ENCODE results near the gene CCDC195. TPM values are rescaled to one million over a fixed set of nuclear protein-coding genes. Genes with fewer than 3 reads are reported as not detected.

Gene CCDC195
- total RNA-seq, 1 donor from 2014 or later = not detected

DNA sequence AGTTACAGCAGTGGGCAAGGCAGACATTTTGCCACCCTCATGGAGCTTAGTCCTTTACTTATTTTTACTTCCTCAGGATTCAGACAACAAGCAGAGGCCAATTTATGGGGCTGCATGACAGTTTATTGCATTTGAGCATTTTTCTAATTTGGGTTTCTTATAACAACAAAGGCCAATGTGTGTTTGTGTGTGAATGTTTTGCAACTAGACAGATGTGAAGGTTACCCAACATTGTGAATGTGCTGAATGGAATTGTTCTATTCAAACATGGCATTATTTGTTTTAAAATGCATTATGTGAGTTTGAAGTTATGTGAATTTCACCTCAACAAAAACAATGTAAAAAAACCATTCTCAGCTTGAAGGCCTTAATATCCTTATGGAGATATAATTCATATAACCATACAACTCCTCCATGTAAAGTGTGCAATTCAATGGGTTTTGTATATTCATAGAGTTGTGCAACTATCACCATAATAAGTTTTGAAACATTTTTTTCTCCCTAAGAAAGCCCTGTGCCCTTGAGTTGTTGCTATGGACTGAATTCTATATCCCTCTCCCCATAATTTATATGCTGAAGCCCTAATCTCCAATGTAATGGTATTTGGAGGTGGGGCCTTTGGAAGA, 57.3 kb downstream of the CCDC195 start:
- no peak for DNase-seq (ENCODE audit: low spot score, unreplicated experiment)
- Mint-ChIP-seq H3K36me3 (ENCODE audit: insufficient read depth) (no peaks in the 10 kb centered on the region), H3K27ac (no peak overlapping the region), H3K4me3 (ENCODE audit: low read depth) (no peak overlapping the region), H3K9me3 (ENCODE audit: low read depth) (peaks cover 16% of the 10 kb centered on the region), H3K27me3 (no peaks in the 10 kb centered on the region), H3K4me1 (ENCODE audit: low read depth) (no peaks in the 10 kb centered on the region)
- TF ChIP-seq, protein P1, sequence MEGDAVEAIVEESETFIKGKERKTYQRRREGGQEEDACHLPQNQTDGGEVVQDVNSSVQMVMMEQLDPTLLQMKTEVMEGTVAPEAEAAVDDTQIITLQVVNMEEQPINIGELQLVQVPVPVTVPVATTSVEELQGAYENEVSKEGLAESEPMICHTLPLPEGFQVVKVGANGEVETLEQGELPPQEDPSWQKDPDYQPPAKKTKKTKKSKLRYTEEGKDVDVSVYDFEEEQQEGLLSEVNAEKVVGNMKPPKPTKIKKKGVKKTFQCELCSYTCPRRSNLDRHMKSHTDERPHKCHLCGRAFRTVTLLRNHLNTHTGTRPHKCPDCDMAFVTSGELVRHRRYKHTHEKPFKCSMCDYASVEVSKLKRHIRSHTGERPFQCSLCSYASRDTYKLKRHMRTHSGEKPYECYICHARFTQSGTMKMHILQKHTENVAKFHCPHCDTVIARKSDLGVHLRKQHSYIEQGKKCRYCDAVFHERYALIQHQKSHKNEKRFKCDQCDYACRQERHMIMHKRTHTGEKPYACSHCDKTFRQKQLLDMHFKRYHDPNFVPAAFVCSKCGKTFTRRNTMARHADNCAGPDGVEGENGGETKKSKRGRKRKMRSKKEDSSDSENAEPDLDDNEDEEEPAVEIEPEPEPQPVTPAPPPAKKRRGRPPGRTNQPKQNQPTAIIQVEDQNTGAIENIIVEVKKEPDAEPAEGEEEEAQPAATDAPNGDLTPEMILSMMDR (IDR thresholded peaks at IDR 0.05; ENCODE audit: unreplicated experiment) = no peak

DNA sequence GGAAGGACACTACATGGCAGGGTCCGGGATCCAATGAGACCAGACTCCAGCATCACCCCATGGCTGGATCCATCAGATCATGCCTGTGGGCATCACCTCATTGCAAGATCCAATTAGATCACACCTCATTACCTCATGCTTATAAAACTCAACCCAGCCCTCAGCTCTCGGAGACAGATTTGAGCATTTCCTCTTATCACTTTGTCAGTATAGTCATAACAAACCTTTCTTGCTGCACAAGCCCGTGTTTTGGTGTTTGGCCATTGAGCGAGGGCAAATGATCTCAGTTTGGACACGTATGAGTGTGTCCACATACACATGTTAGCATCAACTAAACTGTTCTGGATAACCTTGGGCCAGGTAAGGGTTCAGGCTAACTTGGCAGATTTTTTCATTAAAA, 58.8 kb downstream of the CCDC195 start:
- TF ChIP-seq, protein P1 (IDR thresholded peaks at IDR 0.05; ENCODE audit: unreplicated experiment) = no peak
- H3K4me3 Mint-ChIP-seq (ENCODE audit: low read depth) = no peak overlapping the region
- no peak overlapping the region for H3K27ac Mint-ChIP-seq
- DNase-seq (ENCODE audit: low spot score, unreplicated experiment) = no peak
- no peaks in the 10 kb centered on the region for H3K27me3 Mint-ChIP-seq
- H3K36me3 Mint-ChIP-seq (ENCODE audit: insufficient read depth) = no peaks in the 10 kb centered on the region
- H3K4me1 Mint-ChIP-seq (ENCODE audit: low read depth) = no peaks in the 10 kb centered on the region
- peaks cover 9% of the 10 kb centered on the region for H3K9me3 Mint-ChIP-seq (ENCODE audit: low read depth)

DNA sequence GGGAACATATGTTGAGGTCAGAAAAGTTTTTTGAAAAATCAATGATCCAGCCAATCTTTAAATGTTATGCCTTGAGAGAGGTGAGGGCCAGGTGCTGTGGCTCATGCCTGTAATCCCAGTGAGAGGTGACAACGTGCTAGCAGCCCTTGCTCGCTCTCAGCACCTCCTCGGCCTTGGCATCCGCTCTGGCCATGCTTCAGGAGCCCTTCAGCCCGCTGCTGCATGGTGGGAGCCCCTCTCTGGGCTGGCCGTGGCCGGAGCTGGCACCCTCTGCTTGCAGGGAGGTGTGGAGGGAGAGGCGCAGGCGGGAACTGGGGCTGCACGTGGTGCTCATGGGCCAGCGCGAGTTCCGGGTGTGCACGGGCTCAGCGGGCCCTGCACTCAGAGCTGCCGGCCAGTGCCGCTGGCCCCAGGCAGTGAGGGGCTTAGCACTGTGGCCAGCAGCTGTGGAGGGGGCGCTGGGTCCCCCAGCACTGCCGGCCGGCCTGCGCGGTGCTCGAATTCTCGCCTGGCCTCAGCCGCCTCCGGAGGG, 61.1 kb downstream of the CCDC195 start:
- TF ChIP-seq, protein P1 (IDR thresholded peaks at IDR 0.05; ENCODE audit: unreplicated experiment) = no peak
- Mint-ChIP-seq H3K9me3 (ENCODE audit: low read depth) (peaks cover 9% of the 10 kb centered on the region), H3K4me1 (ENCODE audit: low read depth) (no peaks in the 10 kb centered on the region), H3K27ac (no peak overlapping the region), H3K4me3 (ENCODE audit: low read depth) (no peak overlapping the region), H3K36me3 (ENCODE audit: insufficient read depth) (no peaks in the 10 kb centered on the region), H3K27me3 (no peaks in the 10 kb centered on the region)
- no peak for DNase-seq (ENCODE audit: low spot score, unreplicated experiment)

Other genes starting within 250 kb of the CCDC195 start
- 93.3 and 104 TPM in 2 replicates for gene CUL3, start 131.0 kb downstream of the CCDC195 start, total RNA-seq